K562 treated with DMSO at 1 percent for 4 hours (cell line): Measurements from ENCODE around the gene SLC25A46. TPM values are rescaled to one million over a fixed set of nuclear protein-coding genes. Genes with fewer than 3 reads are reported as not detected.

Experiments
- total RNA-seq: library from RNA; unstranded; fragments of 300-600 nt; gene quantifications from 2 replicates; pipeline ENCODE4 v1.2.3, GENCODE V29; 2022; ENCODE audit not compliant: insufficient read depth

Gene SLC25A46
- 22.7 and 28.1 TPM in 2 replicates for total RNA-seq

GRCh38 chr5:110738812-110739651, at the start of gene SLC25A46:
Gene SLC25A46, plus strand, starts transcription at chr5:110739007. Its CDS starts 113 bp downstream, at chr5:110739120.

GRCh38 chr5:110726249-110727024, 12.4 kb upstream of the SLC25A46 start, which contains the start of gene TMEM232:
Gene TMEM232, minus strand, starts transcription at chr5:110726671. Its CDS starts 59,319 bp downstream, at chr5:110667352.

Other genes starting within 250 kb of the SLC25A46 start
- gene TMEM232, start 12.3 kb upstream of the SLC25A46 start, total RNA-seq = 2.9 TPM in 1 of 2 replicates, not detected in the other